K562 treated with DMSO at 1 percent for 48 hours (cell line): Measurements from ENCODE around the gene CREBBP. TPM values are rescaled to one million over a fixed set of nuclear protein-coding genes. Genes with fewer than 3 reads are reported as not detected.

Experiments used
- total RNA-seq: library from RNA; unstranded; fragments of 300-600 nt; gene quantifications from 2 replicates; pipeline ENCODE4 v1.2.3, GENCODE V29; 2022; ENCODE audit warnings: low replicate concordance; ENCODE audit errors: extremely low read depth

Gene CREBBP
- 111 TPM in 1 of 2 replicates, not detected in the other for total RNA-seq

DNA sequence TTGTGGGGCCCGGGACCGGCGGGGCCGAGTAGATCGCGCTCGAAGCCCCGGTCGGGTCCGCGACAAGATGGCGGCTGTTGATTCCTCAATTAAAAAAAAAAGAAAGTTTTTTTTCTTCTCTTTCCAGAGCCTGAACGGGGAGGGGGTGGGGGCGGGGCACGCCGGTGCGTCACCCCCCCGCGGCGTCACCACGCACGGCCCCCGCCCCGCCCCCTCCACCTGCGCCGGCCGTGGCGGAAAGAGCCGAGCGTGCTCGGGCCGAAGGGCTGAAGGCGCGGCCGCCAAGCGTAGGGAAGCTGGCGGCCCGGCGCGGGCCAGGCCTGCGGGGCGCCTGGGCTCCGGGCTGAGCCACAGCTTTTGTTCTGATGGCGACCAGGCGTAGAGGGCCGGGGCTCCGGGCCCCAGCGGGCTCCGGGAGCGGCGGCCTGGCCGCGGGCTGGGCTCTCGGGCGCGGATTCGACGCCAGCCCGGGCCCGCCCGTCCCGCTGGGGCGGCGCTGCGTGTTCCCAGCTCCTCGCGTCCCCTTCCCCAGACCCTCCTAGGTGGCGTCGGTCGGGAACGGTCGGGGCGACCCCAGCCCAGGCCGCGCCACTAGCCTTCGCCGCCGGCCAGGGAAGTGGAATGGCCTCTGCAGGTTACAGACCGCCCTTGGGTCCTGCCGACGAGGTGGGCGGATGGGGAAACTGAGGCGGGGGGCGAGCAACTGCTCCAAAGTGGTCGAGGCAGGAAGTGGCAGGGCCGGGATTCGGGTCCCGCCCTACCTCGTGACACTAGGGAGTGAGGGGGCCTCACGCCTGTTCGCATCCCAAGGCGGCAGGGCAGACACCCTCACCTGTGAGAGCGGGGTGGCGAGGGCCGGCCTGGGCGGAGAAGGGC lies at the start of gene CREBBP:
TSS of gene CREBBP (minus strand) at position 91 of the 876 bp plus-strand sequence. CDS start 797 bp downstream, outside the sequence.

DNA sequence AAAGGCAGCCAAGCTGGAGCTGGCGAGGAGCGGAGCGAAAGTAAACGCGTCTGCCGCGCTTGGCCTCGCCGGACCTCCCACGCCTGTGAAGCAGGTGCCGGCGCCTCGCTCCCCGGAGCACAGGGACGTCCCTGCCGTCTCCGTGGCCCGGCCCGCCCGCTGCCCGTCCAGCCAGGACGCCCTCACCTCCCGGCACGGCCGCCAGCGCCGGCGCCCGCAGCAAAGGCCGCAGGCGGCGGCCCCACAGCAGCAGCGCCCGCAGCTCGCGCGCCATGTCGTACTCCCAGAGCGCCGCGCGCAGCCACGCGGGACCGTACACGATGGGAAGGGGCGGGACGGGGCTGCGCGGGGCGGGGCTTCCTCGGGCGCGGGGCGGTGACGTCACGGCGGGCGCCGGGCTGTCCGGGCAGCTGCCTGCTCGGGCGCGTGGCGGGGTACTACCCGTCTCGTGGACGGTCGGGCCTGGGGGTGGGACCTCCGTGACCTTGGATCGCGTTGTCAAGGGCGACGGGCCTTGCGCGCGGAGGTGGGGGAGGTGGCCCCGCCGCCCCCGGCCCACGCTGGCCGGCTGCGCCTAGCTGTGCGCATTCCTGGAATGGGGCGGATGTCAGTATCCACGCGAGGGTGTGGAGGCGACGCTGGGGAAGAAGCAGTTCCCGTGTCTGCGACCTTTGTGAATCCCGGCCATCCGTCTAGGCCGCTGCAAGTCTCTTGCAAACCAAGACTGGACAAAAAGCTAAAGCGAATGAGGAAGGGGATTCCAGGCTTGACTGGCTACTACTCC lies 163.1 kb downstream of the CREBBP start, which contains the start of gene TRAP1:
TSS of gene TRAP1 (minus strand) at position 290 of the 784 bp plus-strand sequence. CDS start at position 274, 16 bp downstream.

Other genes with a start within 250 kb of the CREBBP start
- gene DNASE1, start 226.0 kb downstream of the CREBBP start, total RNA-seq = not detected in 2 replicates
- gene TRAP1, start 163.2 kb downstream of the CREBBP start, total RNA-seq = 194 TPM in 1 of 2 replicates, not detected in the other
- not detected in 2 replicates for gene ADCY9, start 235.7 kb upstream of the CREBBP start, total RNA-seq